22Rv1 (cell line): ENCODE results near the gene MCOLN2.

Experiments
- ZFX ChIP-seq: fragments of 450-650 bp; IDR thresholded peaks from 2 replicates; pipeline ENCODE4 v1.6.1; 2017; ENCODE audit warnings: antibody characterized with exemption, borderline replicate concordance
- TF ChIP-seq, protein P1 (sequence below): fragments of 450-650 bp; IDR thresholded peaks from 2 replicates; pipeline ENCODE4 v1.5.1; 2017; ENCODE audit warnings: mild to moderate bottlenecking

DNA sequence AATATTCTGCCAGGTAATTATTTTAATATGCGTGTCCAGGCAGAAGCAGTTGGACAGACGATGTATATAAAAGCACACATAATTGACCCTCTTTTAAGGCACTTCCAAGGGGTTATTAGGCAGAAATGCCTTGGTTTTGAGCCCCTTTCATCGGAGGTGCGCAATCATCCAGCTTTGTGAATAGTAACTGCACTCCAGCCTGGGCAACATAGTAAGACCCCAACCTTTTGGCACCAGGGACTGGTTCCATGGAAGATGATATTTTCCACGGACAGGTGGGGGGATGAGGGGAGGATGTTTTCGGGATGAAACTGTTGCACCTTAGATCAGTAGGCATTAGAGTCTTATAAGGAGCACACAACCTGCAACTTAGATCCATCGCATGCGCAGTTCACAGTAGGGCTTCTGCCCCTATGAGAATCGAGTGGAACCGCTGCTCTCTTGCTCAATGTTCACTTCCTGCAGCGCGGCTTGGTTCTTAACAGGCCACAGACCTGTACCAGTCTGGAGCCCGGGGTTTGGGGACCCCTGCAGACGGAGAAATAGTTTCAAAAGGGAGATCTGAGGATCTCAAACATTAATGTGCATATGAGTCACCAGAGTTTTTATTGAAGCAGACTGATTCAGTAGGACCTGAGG is 1.8 kb upstream of the MCOLN2 start:
- TF ChIP-seq, protein P1, sequence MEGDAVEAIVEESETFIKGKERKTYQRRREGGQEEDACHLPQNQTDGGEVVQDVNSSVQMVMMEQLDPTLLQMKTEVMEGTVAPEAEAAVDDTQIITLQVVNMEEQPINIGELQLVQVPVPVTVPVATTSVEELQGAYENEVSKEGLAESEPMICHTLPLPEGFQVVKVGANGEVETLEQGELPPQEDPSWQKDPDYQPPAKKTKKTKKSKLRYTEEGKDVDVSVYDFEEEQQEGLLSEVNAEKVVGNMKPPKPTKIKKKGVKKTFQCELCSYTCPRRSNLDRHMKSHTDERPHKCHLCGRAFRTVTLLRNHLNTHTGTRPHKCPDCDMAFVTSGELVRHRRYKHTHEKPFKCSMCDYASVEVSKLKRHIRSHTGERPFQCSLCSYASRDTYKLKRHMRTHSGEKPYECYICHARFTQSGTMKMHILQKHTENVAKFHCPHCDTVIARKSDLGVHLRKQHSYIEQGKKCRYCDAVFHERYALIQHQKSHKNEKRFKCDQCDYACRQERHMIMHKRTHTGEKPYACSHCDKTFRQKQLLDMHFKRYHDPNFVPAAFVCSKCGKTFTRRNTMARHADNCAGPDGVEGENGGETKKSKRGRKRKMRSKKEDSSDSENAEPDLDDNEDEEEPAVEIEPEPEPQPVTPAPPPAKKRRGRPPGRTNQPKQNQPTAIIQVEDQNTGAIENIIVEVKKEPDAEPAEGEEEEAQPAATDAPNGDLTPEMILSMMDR: no peak
- no peak for TF ChIP-seq ZFX
